Adrenal gland (tissue), 12 donors: ENCODE results near the gene NUAK1. TPM values are rescaled to one million over a fixed set of nuclear protein-coding genes. Genes with fewer than 3 reads are reported as not detected.

Experiments
- DNase-seq, 7 donors: peaks; one replicate each; pipeline ENCODE4 v3.0.0-alpha.2; 2019 to 2020
- H3K27ac ChIP-seq, 5 donors: fragments of 200-600 bp; sonication (generic) in 4 of 5; 1 replicate in 3 of 5; 2 replicates in 2 of 5; pipeline versions ENCODE4 v1.5.1 to v1.8.0; 2016 to 2020; ENCODE audit warnings: mild to moderate bottlenecking in 1 of 5
- H3K27me3 ChIP-seq: fragments of 200-600 bp; 2 replicates; pipeline ENCODE4 v1.8.0; 2021
- H3K36me3 ChIP-seq, 2 donors: fragments of 200-600 bp; replicated peaks in 1 of 2; 1 replicate in 1 of 2; 2 replicates in 1 of 2; pipeline versions ENCODE4 v1.5.1 to v1.8.0; 2018 to 2022
- H3K4me1 ChIP-seq, 2 donors: fragments of 200-600 bp; replicated peaks in 1 of 2; 1 replicate in 1 of 2; 2 replicates in 1 of 2; pipeline versions ENCODE4 v1.5.1 to v1.8.0; 2018 to 2021
- H3K4me3 ChIP-seq, 4 donors: fragments of 200-600 bp; sonication (generic) in 3 of 4; one replicate each; pipeline ENCODE4 v1.5.1; 2016 to 2018
- H3K9me3 ChIP-seq, 3 donors: fragments of 200-600 bp; sonication (generic) in 1 of 3; replicated peaks in 1 of 3; 1 replicate in 2 of 3; 2 replicates in 1 of 3; pipeline versions ENCODE4 v1.5.1 to v1.8.0; 2016 to 2021
- POLR2A ChIP-seq, 2 donors: fragments of 450-650 bp; IDR thresholded peaks; one replicate each; pipeline ENCODE4 v1.6.1; 2017; ENCODE audit warnings: antibody characterized with exemption in 2 of 2, mild to moderate bottlenecking in 2 of 2, moderate library complexity in 1 of 2
- WGBS, 4 donors: extraction: QIAGEN DNeasy Blood & Tissue Kit in 2 of 4; methylation state at CpG; one replicate each; pipeline versions ENCODE4 v1.1.5 to v1.1.7; 2013 to 2017; 5-methylcytosine and 5-hydroxymethylcytosine counted together
- intact Hi-C, 2 donors: fragments of 100-400 bp; cut with DNase I; formaldehyde crosslinking; loops; one replicate each; pipeline versions ENCODE4 v1.14.1 to v1.15.0; 2022 to 2023
- polyA plus RNA-seq, 3 donors: library from polyadenylated mRNA; stranded (reverse); fragments of 200-250 nt in 2 of 3; fragments of 350-450 nt in 1 of 3; fragmentation: Illumina TruSeq in 1 of 3; extraction: RNeasy Lipid Tissue Mini Kit (QIAGEN cat#74804) in 1 of 3; gene quantifications; one replicate each; pipeline ENCODE4 v1.2.3, GENCODE V29; 2013 to 2014
- total RNA-seq, 9 donors: library from RNA; depleted of rRNA in 4 of 9; stranded (reverse); fragments of >200 nt in 4 of 9; fragments of 120-200 nt in 1 of 9; fragmentation: NEBNext Ultra II Directional in 1 of 9; extraction: Animal tissue kit (Norgen Biotek cat#: 25700) in 1 of 9; gene quantifications; one replicate each; pipeline versions ENCODE4 v1.1.0 to v1.2.4, GENCODE V29; 2013 to 2023
- TF ChIP-seq, protein P1 (sequence below), 6 experiments: fragments of 450-650 bp in 4 of 6; fragments of 200-600 bp in 2 of 6; sonication (generic) in 1 of 6; IDR thresholded peaks; 1 replicate in 5 of 6; 2 replicates in 1 of 6; pipeline versions ENCODE4 v1.5.1 to v1.8.0; 2016 to 2021; ENCODE audit warnings: antibody characterized with exemption in 6 of 6, mild to moderate bottlenecking in 2 of 6, moderate library complexity in 1 of 6
- donor health status: healthy with polysubstance abuse.
- donor health status: Bipolar disorder and iron deficiency.
- donor health status: DM: yes; HTN: yes; CAD: no.
- donor health status: DM: no; HTN: no; CAD: no.
- donor health status: DM: no; HTN: no; CAD: no.
- donor health status: DM: yes; HTN: yes; CAD: no.

The NUAK1 gene
- total and polyA plus RNA-seq, 12 donors = 2.4 to 15.1 (median 8.4) TPM

DNA sequence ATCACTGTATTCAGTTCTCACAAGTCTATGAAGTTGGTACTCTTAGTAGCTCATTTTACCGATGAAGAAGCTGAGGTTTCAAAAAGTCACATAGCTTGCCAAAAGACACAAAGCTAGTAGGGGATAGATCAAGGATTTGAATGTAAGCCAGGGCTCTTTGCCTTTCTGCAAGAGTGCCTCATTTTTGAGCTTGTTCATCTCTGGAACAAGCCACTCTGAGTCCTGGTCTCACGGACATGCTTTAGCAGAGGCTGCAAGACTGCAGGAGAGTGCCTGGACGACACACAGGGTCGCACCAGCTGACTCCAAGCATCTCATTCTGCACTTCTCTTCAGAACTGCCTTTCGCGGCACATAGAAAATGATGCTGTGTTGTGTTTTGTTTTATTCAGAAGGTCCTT lies 3.7 kb downstream of the NUAK1 start:
- no peak for DNase-seq
- no peak for TF ChIP-seq POLR2A (IDR thresholded peaks at IDR 0.05)
- TF ChIP-seq, protein P1, sequence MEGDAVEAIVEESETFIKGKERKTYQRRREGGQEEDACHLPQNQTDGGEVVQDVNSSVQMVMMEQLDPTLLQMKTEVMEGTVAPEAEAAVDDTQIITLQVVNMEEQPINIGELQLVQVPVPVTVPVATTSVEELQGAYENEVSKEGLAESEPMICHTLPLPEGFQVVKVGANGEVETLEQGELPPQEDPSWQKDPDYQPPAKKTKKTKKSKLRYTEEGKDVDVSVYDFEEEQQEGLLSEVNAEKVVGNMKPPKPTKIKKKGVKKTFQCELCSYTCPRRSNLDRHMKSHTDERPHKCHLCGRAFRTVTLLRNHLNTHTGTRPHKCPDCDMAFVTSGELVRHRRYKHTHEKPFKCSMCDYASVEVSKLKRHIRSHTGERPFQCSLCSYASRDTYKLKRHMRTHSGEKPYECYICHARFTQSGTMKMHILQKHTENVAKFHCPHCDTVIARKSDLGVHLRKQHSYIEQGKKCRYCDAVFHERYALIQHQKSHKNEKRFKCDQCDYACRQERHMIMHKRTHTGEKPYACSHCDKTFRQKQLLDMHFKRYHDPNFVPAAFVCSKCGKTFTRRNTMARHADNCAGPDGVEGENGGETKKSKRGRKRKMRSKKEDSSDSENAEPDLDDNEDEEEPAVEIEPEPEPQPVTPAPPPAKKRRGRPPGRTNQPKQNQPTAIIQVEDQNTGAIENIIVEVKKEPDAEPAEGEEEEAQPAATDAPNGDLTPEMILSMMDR (IDR thresholded peaks at IDR 0.05) = no peak
- H3K27ac ChIP-seq = peak overlapping the region in 1 of 5 donors; percentile 31
- peaks cover 15 to 64% of the 10 kb centered on the region in 2 donors for H3K4me1 ChIP-seq
- 51 to 64% (median 55%) methylated on average over 6 of the region's 6 CpGs for WGBS, 4 donors
- intact Hi-C loops = loop anchor here (5.0 to 10.0 kb wide), 3 partner anchors 428 to 713 kb away; no protein-coding TSS in a partner anchor
- H3K27me3 ChIP-seq = no peaks in the 10 kb centered on the region
- no peaks in the 10 kb centered on the region for H3K36me3 ChIP-seq
- H3K4me3 ChIP-seq = no peak overlapping the region
- H3K9me3 ChIP-seq = no peaks in the 10 kb centered on the region

DNA sequence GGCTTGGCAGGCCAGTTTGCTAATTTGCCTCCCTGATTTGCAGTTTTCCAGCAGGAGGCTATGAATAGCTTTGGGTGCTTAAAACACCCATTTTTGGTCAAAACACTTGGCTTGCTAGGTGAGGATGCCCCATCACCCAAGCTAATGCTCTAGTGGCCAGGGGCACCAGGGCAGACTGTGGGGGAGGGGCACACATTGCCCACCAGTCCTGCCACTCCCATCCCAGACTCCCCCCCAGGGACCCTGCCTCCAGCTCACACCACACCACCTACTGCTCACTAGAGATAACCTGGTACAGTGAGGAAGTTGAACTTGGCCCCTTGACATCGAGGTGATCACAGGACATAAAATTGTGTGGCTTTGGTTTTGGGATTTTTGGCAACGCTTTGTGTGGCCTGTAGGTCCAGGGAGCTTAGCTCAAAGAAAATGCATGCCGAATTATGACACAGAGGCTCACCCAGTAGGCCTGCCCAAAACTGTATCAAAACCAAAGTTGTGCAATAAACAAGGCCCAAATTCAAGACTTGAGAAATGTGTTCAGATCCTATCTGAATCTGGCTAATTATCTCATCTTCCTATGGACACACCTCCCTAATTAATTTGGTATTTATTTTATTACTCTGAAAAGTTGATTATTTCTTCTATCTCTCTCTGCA lies 4.3 kb downstream of the NUAK1 start:
- no peaks in the 10 kb centered on the region for H3K27me3 ChIP-seq
- peak overlapping the region in 1 of 5 donors; percentile 27 for H3K27ac ChIP-seq
- no peaks in the 10 kb centered on the region for H3K36me3 ChIP-seq
- DNase-seq = no peak
- H3K4me3 ChIP-seq = no peak overlapping the region
- WGBS, 4 donors = 50 to 75% (median 66%) methylated on average over 3 of the region's 3 CpGs
- H3K9me3 ChIP-seq = no peaks in the 10 kb centered on the region
- intact Hi-C loops = loop anchor here in 1 of 2 donors (10.0 kb wide), 1 partner anchor 430 kb away; no protein-coding TSS in a partner anchor
- no peak for TF ChIP-seq POLR2A (IDR thresholded peaks at IDR 0.05)
- TF ChIP-seq, protein P1 (IDR thresholded peaks at IDR 0.05) = no peak
- H3K4me1 ChIP-seq = peaks cover 9 to 57% of the 10 kb centered on the region in 2 donors

DNA sequence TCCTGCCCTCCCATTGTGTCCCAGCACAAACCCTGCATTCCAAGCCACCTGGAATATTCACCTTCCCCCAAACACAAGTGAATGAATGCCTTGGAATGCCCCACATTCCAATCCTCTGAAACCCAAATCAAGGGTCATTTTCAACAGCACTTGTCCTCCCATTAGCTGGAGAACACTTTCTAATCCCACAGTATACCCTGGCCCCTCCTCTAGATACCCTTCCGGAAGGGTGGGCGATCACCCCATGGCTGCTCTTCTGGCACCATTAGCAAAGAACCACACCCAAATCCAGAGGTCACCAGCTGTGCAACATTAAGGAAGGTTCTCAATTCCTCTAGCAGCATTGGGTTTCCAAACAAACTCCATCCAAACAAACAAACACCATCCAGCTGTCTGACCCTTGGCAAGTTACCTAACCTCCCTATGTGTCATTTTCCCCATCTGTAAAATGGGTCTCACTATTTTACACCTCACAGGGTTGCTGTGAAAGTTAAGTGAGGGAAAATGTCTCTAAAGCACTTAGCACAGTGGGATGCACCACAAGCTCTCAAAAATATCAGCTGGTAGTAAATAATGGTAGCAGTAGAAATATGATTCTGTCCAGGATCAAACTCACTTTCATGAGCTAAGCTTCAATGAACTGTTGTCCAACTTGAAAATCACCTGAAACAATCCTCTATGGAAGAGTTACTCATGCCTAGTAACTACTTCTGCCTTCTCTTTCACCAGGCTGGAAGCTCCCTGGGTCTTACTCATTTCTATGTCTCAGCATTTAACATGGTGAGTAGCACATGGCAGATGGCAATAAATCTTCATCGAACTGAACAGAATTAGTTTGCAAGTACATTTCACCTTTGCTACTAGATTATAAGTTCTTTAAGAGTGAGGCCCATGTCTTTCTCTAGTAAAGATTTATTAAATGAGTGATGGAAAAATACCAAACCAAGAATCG lies 5.3 kb downstream of the NUAK1 start:
- Histone ChIP-seq H3K4me3 (no peak overlapping the region), H3K36me3 (no peaks in the 10 kb centered on the region), H3K27me3 (no peaks in the 10 kb centered on the region), H3K9me3 (no peaks in the 10 kb centered on the region), H3K4me1 (peaks cover 8 to 57% of the 10 kb centered on the region in 2 donors), H3K27ac (peak overlapping the region in 1 of 5 donors; percentile 27)
- 78 to 83% (median 79%) methylated on average over 4 of the region's 4 CpGs for WGBS, 4 donors
- intact Hi-C loops = loop anchor here in 1 of 2 donors (10.0 kb wide), 1 partner anchor 429 kb away; no protein-coding TSS in a partner anchor
- DNase-seq = no peak
- TF ChIP-seq POLR2A (IDR thresholded peaks at IDR 0.05) = no peak
- TF ChIP-seq, protein P1 (IDR thresholded peaks at IDR 0.05) = no peak
